ENCODE measurements around the gene BLOC1S5. TPM values are rescaled to one million over a fixed set of nuclear protein-coding genes. Genes with fewer than 3 reads are reported as not detected.

Gene BLOC1S5
- total and polyA plus RNA-seq, 2 of the 13 experiments (the other 11 are each of a cell fraction or from before 2014, with no cell fraction given) = 10.5 to 41.5 TPM

DNA sequence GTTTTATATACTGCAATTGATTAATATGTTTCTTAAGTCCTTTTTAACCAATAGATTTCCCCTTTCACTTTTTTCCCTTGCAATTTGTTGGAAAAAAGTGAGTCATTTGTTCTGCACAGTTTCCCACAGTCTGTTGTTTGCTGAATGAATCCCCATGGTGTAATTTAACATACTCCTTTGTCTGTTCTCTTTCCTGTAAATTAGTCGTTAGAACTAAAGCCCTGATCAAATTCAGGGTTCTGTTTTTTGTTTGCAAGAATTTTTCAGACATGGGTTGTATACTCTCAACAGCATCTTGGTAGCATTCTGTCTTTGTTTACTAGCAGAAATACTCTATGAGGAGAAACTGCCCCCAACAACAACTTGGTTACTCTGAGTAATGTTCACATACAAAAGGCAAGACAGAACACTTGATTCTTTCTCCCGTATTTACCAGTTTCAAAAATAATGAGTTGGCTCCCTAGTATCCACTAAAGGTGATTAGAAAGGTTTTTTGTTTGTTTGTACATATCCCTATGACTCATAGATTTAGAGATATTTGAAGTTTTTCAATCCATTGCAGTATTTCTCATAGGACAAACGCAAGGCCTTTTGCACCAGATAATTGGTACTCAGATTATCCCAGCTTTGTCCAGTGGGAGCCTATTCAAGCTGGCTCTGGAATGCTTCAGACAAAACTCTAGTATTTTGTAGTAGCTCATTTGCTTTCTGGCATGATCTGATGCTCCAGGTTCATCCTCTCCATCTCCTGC is 16.5 kb downstream of the BLOC1S5 start:
- H4K20me1 ChIP-seq (ENCODE audit: insufficient read depth, low read length) = no peaks in the 10 kb centered on the region
- ATAC-seq (no peak), FAIRE-seq (no peak), DNase-seq (ENCODE audit: low spot score) (peak; percentile 12)
- H3K4me2 ChIP-seq (ENCODE audit: low read depth, low read length) = no peak overlapping the region
- intact Hi-C loops (cut with micrococcal nuclease; ENCODE audit: unreplicated experiment) = no loop called here
- peaks cover 4 to 21% of the 10 kb centered on the region in 2 experiments; a peak in 4 of 5 replicates for H3K36me3 ChIP-seq (replicated peaks in 1 of 2; ENCODE audit: control insufficient read depth in 1 of 2, insufficient read depth in 2 of 2, low read length in 2 of 2)
- no peak for TF ChIP-seq HNF4G (IDR thresholded peaks at IDR 0.05; ENCODE audit: borderline replicate concordance, low read depth, low read length)
- TF ChIP-seq HNF4G (CRISPR knock-in tag; IDR thresholded peaks at IDR 0.05; ENCODE audit: borderline replicate concordance, low read depth) = no peak
- TF ChIP-seq, protein P1, sequence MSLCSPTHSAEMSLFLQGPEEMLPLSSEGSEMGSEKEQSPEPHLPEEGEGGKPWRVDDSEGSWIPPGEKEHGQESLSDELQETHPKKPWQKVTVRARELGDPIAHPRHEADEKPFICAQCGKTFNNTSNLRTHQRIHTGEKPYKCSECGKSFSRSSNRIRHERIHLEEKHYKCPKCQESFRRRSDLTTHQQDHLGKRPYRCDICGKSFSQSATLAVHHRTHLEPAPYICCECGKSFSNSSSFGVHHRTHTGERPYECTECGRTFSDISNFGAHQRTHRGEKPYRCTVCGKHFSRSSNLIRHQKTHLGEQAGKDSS (CRISPR knock-in tag; IDR thresholded peaks at IDR 0.05; ENCODE audit: borderline replicate concordance, low read depth) = no peak
- TF ChIP-seq, protein P2, sequence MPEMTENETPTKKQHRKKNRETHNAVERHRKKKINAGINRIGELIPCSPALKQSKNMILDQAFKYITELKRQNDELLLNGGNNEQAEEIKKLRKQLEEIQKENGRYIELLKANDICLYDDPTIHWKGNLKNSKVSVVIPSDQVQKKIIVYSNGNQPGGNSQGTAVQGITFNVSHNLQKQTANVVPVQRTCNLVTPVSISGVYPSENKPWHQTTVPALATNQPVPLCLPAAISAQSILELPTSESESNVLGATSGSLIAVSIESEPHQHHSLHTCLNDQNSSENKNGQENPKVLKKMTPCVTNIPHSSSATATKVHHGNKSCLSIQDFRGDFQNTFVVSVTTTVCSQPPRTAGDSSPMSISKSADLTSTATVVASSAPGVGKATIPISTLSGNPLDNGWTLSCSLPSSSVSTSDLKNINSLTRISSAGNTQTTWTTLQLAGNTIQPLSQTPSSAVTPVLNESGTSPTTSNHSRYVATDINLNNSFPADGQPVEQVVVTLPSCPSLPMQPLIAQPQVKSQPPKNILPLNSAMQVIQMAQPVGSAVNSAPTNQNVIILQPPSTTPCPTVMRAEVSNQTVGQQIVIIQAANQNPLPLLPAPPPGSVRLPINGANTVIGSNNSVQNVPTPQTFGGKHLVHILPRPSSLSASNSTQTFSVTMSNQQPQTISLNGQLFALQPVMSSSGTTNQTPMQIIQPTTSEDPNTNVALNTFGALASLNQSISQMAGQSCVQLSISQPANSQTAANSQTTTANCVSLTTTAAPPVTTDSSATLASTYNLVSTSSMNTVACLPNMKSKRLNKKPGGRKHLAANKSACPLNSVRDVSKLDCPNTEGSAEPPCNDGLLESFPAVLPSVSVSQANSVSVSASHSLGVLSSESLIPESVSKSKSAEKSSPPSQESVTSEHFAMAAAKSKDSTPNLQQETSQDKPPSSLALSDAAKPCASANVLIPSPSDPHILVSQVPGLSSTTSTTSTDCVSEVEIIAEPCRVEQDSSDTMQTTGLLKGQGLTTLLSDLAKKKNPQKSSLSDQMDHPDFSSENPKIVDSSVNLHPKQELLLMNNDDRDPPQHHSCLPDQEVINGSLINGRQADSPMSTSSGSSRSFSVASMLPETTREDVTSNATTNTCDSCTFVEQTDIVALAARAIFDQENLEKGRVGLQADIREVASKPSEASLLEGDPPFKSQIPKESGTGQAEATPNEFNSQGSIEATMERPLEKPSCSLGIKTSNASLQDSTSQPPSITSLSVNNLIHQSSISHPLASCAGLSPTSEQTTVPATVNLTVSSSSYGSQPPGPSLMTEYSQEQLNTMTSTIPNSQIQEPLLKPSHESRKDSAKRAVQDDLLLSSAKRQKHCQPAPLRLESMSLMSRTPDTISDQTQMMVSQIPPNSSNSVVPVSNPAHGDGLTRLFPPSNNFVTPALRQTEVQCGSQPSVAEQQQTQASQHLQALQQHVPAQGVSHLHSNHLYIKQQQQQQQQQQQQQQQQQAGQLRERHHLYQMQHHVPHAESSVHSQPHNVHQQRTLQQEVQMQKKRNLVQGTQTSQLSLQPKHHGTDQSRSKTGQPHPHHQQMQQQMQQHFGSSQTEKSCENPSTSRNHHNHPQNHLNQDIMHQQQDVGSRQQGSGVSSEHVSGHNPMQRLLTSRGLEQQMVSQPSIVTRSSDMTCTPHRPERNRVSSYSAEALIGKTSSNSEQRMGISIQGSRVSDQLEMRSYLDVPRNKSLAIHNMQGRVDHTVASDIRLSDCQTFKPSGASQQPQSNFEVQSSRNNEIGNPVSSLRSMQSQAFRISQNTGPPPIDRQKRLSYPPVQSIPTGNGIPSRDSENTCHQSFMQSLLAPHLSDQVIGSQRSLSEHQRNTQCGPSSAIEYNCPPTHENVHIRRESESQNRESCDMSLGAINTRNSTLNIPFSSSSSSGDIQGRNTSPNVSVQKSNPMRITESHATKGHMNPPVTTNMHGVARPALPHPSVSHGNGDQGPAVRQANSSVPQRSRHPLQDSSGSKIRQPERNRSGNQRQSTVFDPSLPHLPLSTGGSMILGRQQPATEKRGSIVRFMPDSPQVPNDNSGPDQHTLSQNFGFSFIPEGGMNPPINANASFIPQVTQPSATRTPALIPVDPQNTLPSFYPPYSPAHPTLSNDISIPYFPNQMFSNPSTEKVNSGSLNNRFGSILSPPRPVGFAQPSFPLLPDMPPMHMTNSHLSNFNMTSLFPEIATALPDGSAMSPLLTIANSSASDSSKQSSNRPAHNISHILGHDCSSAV (CRISPR knock-in tag; IDR thresholded peaks at IDR 0.05; ENCODE audit: borderline replicate concordance) = no peak
- TF ChIP-seq ZSCAN29 (CRISPR knock-in tag; conservative IDR thresholded peaks at IDR 0.05) = no peak
- no peak for TF ChIP-seq ZNF503 (CRISPR knock-in tag; IDR thresholded peaks at IDR 0.05)
- TF ChIP-seq ZNF253 (CRISPR knock-in tag; IDR thresholded peaks at IDR 0.05; ENCODE audit: borderline replicate concordance) = no peak
- no peak for TF ChIP-seq SIN3A (IDR thresholded peaks at IDR 0.05; ENCODE audit: borderline replicate concordance, low read depth, low read length)
- no peak for TF ChIP-seq BRD4 (CRISPR knock-in tag; IDR thresholded peaks at IDR 0.05)
- TF ChIP-seq, protein P3, sequence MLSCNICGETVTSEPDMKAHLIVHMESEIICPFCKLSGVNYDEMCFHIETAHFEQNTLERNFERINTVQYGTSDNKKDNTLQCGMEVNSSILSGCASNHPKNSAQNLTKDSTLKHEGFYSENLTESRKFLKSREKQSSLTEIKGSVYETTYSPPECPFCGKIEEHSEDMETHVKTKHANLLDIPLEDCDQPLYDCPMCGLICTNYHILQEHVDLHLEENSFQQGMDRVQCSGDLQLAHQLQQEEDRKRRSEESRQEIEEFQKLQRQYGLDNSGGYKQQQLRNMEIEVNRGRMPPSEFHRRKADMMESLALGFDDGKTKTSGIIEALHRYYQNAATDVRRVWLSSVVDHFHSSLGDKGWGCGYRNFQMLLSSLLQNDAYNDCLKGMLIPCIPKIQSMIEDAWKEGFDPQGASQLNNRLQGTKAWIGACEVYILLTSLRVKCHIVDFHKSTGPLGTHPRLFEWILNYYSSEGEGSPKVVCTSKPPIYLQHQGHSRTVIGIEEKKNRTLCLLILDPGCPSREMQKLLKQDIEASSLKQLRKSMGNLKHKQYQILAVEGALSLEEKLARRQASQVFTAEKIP (CRISPR knock-in tag; IDR thresholded peaks at IDR 0.05; ENCODE audit: borderline replicate concordance) = no peak
- no peak overlapping the region for H3K4me3 ChIP-seq (replicated peaks in 1 of 3; ENCODE audit: insufficient read depth in 1 of 3, low read depth in 2 of 3, low read length in 3 of 3)
- no peaks in the 10 kb centered on the region for H3K9me3 ChIP-seq (ENCODE audit: low read length)
- H3K9ac ChIP-seq (ENCODE audit: insufficient read depth, low read depth, low read length) = no peak overlapping the region
- 93% methylated on average over 3 of the region's 3 CpGs for WGBS (ENCODE audit: low lambda C conversion rate)
- in situ Hi-C loops (cut with HindIII; ENCODE audit: extremely low pct_ligation_motif_present, low pct_unique_long_range_greater_than_20kb) = no loop called here
- TSS peak; percentile 41 for BruUV-seq (replicated peaks)
- 0 out of 2 replicates have a peak, but pooled peaks cover 6% of the 10 kb centered on the region for H3K4me1 ChIP-seq (ENCODE audit: insufficient read depth, low read length)
- H3K27ac ChIP-seq (ENCODE audit: extremely low read length, insufficient read depth, low read length) = no peak overlapping the region
- ChIA-PET POLR2A (interaction anchor here (1.0 kb wide), 1 partner anchor 55 kb away, joined by 4 read pairs; the partner anchor contains the start of gene EEF1E1), CTCF (ENCODE audit: low intra/inter-chr PET ratio, low total read pairs) (no interaction called here)
- no peaks in the 10 kb centered on the region for H3K79me2 ChIP-seq (ENCODE audit: insufficient read depth, low read length)
- H2AFZ ChIP-seq (ENCODE audit: low read length) = no peak overlapping the region
- no peaks in the 10 kb centered on the region for H3K27me3 ChIP-seq (ENCODE audit: control insufficient read depth in 1 of 2, insufficient read depth in 2 of 2, low read length in 2 of 2)
